H1 (cell line): Measurements from ENCODE around the gene SPTAN1. TPM values are rescaled to one million over a fixed set of nuclear protein-coding genes. Genes with fewer than 3 reads are reported as not detected.

Experiments used
- CTCF ChIA-PET: fragments of 300-600 bp; sonication (Branson Sonifier 250); formaldehyde crosslinking; loops from one replicate; lab custom pipeline; 2021; ENCODE audit not compliant: partially characterized antibody; lab: Charles Lee
- POLR2A ChIA-PET: fragments of 300-600 bp; sonication (Branson Sonifier 250); formaldehyde crosslinking; loops from one replicate; lab custom pipeline; 2021; ENCODE audit warnings: inconsistent platforms; ENCODE audit not compliant: partially characterized antibody; lab: Charles Lee
- DNase-seq, 2 experiments: peaks; one replicate each; pipeline versions ENCODE4 v3.0.0 to v3.0.0-alpha.2; 2010 to 2022; ENCODE audit warnings: low spot score in 2 of 2, low read depth in 1 of 2, mixed read lengths in 1 of 2
- FAIRE-seq: peaks from 2 replicates; lab custom pipeline; 2011; peaks lifted over from hg19 to GRCh38; lab: Jason Lieb, UNC
- H2AFZ ChIP-seq: 2 replicates; pipeline ENCODE4 v1.8.1; 2012; ENCODE audit warnings: low read length, inconsistent platforms
- H2AK5ac ChIP-seq: 2 replicates; pipeline ENCODE4 v1.6.1; 2013; ENCODE audit warnings: low read depth, low read length
- H2BK120ac ChIP-seq: replicated peaks from 2 replicates; pipeline ENCODE3; 2013; ENCODE audit warnings: low read depth, low read length, inconsistent platforms
- H2BK12ac ChIP-seq: 2 replicates; pipeline ENCODE4 v1.6.1; 2013; ENCODE audit warnings: low read depth, low read length
- H2BK15ac ChIP-seq: 2 replicates; pipeline ENCODE4 v1.6.1; 2013; ENCODE audit warnings: low read length
- H2BK20ac ChIP-seq: 2 replicates; pipeline ENCODE4 v1.6.1; 2013; ENCODE audit warnings: low read length
- H2BK5ac ChIP-seq: 2 replicates; pipeline ENCODE4 v1.6.1; 2013; ENCODE audit warnings: low read depth, low read length
- H3K14ac ChIP-seq: 2 replicates; pipeline ENCODE4 v1.6.1; 2013; ENCODE audit warnings: inconsistent platforms; ENCODE audit not compliant: insufficient read length
- H3K18ac ChIP-seq: 2 replicates; pipeline ENCODE4 v1.6.1; 2013; ENCODE audit warnings: low read length; ENCODE audit errors: extremely low read depth
- H3K23ac ChIP-seq: 2 replicates; pipeline ENCODE4 v1.6.1; 2013; ENCODE audit warnings: inconsistent platforms; ENCODE audit not compliant: insufficient read length
- H3K23me2 ChIP-seq: 2 replicates; pipeline ENCODE4 v1.6.1; 2013; ENCODE audit warnings: low read depth, low read length
- H3K27ac ChIP-seq: 2 replicates; pipeline ENCODE4 v1.6.1; 2011; ENCODE audit warnings: low read depth, low read length, inconsistent platforms
- H3K27me3 ChIP-seq, 4 experiments: replicated peaks in 1 of 4; 1 replicate in 1 of 4; 2 replicates in 3 of 4; pipeline versions ENCODE4 v1.6.1 to v1.8.1; 2011 to 2013; ENCODE audit warnings: low read length in 3 of 4, mild to moderate bottlenecking in 3 of 4, inconsistent platforms in 2 of 4, mixed read lengths in 2 of 4, moderate library complexity in 1 of 4; ENCODE audit not compliant: control insufficient read depth in 3 of 4, insufficient read depth in 3 of 4; ENCODE audit errors: extremely low read depth in 1 of 4
- H3K36me3 ChIP-seq, 4 experiments: 2 replicates each; pipeline versions ENCODE4 v1.6.1 to v1.8.1; 2011 to 2013; ENCODE audit warnings: mild to moderate bottlenecking in 4 of 4, low read length in 3 of 4, moderate library complexity in 2 of 4, control low read depth in 1 of 4, inconsistent platforms in 1 of 4; ENCODE audit not compliant: insufficient read depth in 4 of 4, control insufficient read depth in 2 of 4
- H3K4ac ChIP-seq: replicated peaks from 2 replicates; pipeline ENCODE3; 2013; ENCODE audit warnings: low read length, low read depth, mixed read lengths, inconsistent platforms; ENCODE audit not compliant: insufficient read length
- H3K4me1 ChIP-seq, 4 experiments: replicated peaks in 1 of 4; 1 replicate in 1 of 4; 2 replicates in 3 of 4; pipeline versions ENCODE4 v1.6.1 to v1.8.1; 2011 to 2013; ENCODE audit warnings: low read length in 3 of 4, inconsistent platforms in 2 of 4, mixed read lengths in 1 of 4; ENCODE audit not compliant: insufficient read depth in 4 of 4, control insufficient read depth in 3 of 4
- H3K4me2 ChIP-seq, 2 experiments: 2 replicates each; pipeline versions ENCODE4 v1.6.1 to v1.8.1; 2011 to 2013; ENCODE audit warnings: low read depth in 2 of 2, low read length in 2 of 2, control low read depth in 1 of 2, inconsistent platforms in 1 of 2, mild to moderate bottlenecking in 1 of 2; ENCODE audit not compliant: insufficient read depth in 1 of 2
- H3K4me3 ChIP-seq, 4 experiments: fragments of 200-600, 300-600 bp in 1 of 4; sonication (generic), shearing (Covaris generic), sonication (Bioruptor Twin) in 1 of 4; 2 replicates each; pipeline versions ENCODE4 v1.5.1 to v1.8.1; 2011 to 2016; ENCODE audit warnings: low read length in 4 of 4, low read depth in 3 of 4, control low read depth in 2 of 4, inconsistent platforms in 2 of 4, mild to moderate bottlenecking in 2 of 4, mixed read lengths in 1 of 4, moderate library complexity in 1 of 4; ENCODE audit not compliant: insufficient read depth in 2 of 4; ENCODE audit errors: extremely low read depth in 1 of 4
- H3K56ac ChIP-seq: replicated peaks from 2 replicates; pipeline ENCODE3; 2013; ENCODE audit warnings: low read depth, mild to moderate bottlenecking, mixed read lengths, low read length, inconsistent platforms; ENCODE audit not compliant: insufficient read length
- H3K79me1 ChIP-seq: 2 replicates; pipeline ENCODE4 v1.6.1; 2013; ENCODE audit warnings: low read depth, low read length, control low read depth
- H3K79me2 ChIP-seq, 2 experiments: 2 replicates each; pipeline versions ENCODE4 v1.6.1 to v1.8.1; 2012 to 2013; ENCODE audit warnings: low read length in 2 of 2, mild to moderate bottlenecking in 2 of 2, inconsistent platforms in 1 of 2; ENCODE audit not compliant: insufficient read depth in 2 of 2, control insufficient read depth in 1 of 2
- H3K9ac ChIP-seq, 4 experiments: replicated peaks in 1 of 4; 1 replicate in 1 of 4; 2 replicates in 3 of 4; pipeline versions ENCODE4 v1.6.1 to v1.8.1; 2011 to 2013; ENCODE audit warnings: low read depth in 3 of 4, low read length in 3 of 4, control low read depth in 2 of 4, mild to moderate bottlenecking in 2 of 4, moderate library complexity in 2 of 4, inconsistent platforms in 1 of 4; ENCODE audit errors: extremely low read depth in 1 of 4
- H3K9me3 ChIP-seq, 2 experiments: 2 replicates each; pipeline versions ENCODE4 v1.6.1 to v1.8.1; 2012 to 2013; ENCODE audit warnings: mild to moderate bottlenecking in 2 of 2, moderate library complexity in 2 of 2, control low read depth in 1 of 2, inconsistent platforms in 1 of 2, low read depth in 1 of 2, low read length in 1 of 2, mixed read lengths in 1 of 2; ENCODE audit not compliant: insufficient read depth in 2 of 2
- H4K20me1 ChIP-seq, 2 experiments: replicated peaks in 1 of 2; 2 replicates each; pipeline versions ENCODE3 to v1.8.1; 2011 to 2013; ENCODE audit warnings: inconsistent platforms in 2 of 2, low read length in 2 of 2, mild to moderate bottlenecking in 1 of 2; ENCODE audit not compliant: insufficient read depth in 2 of 2, control insufficient read depth in 1 of 2
- H4K5ac ChIP-seq: 2 replicates; pipeline ENCODE4 v1.6.1; 2013; ENCODE audit warnings: low read length, low read depth, mixed read lengths, inconsistent platforms; ENCODE audit not compliant: insufficient read length
- H4K8ac ChIP-seq: 2 replicates; pipeline ENCODE4 v1.8.0; 2013; ENCODE audit warnings: mild to moderate bottlenecking, moderate library complexity, low read length, inconsistent platforms; ENCODE audit not compliant: insufficient read depth; ENCODE audit errors: extremely low read depth
- H4K91ac ChIP-seq: replicated peaks from 2 replicates; pipeline ENCODE3; 2013; ENCODE audit warnings: low read length, mixed read lengths, inconsistent platforms; ENCODE audit not compliant: insufficient read length
- ATF2 ChIP-seq: IDR thresholded peaks from 2 replicates; pipeline ENCODE4 v1.6.1; 2012; ENCODE audit warnings: low read length, inconsistent platforms
- BRCA1 ChIP-seq: IDR thresholded peaks from 2 replicates; pipeline ENCODE4 v1.6.1; 2012; ENCODE audit warnings: low read depth, low read length, improper control_type of control experiment
- CHD2 ChIP-seq: IDR thresholded peaks from 2 replicates; pipeline ENCODE4 v1.6.1; 2012; ENCODE audit warnings: low read length, improper control_type of control experiment
- CREB1 ChIP-seq: IDR thresholded peaks from 2 replicates; pipeline ENCODE4 v1.6.1; 2012; ENCODE audit warnings: inconsistent platforms
- E2F6 ChIP-seq: IDR thresholded peaks from 2 replicates; pipeline ENCODE4 v1.6.1; 2012; ENCODE audit warnings: inconsistent platforms
- RBBP5 ChIP-seq: IDR thresholded peaks from 2 replicates; pipeline ENCODE4 v1.7.1; 2012; ENCODE audit warnings: low read depth, mild to moderate bottlenecking, inconsistent platforms, low read length, moderate library complexity, borderline replicate concordance
- RXRA ChIP-seq: IDR thresholded peaks from 2 replicates; pipeline ENCODE4 v1.6.1; 2011; ENCODE audit warnings: low read depth, mild to moderate bottlenecking, low read length, moderate library complexity; ENCODE audit not compliant: insufficient read depth
- SP2 ChIP-seq: IDR thresholded peaks from 2 replicates; pipeline ENCODE4 v1.6.1; 2012; ENCODE audit warnings: mild to moderate bottlenecking, low read length, inconsistent platforms
- TEAD4 ChIP-seq: IDR thresholded peaks from 2 replicates; pipeline ENCODE4 v1.6.1; 2012; ENCODE audit warnings: low read depth, low read length, inconsistent platforms, mixed read lengths
- WGBS, 2 experiments: shearing (Covaris generic) in 1 of 2; methylation state at CpG; one replicate each; pipeline versions ENCODE4 v1.1.6 to v1.1.7; 2013 to 2015; ENCODE audit warnings: low lambda C conversion rate in 2 of 2, mixed read lengths in 2 of 2, inconsistent platforms in 1 of 2, low coverage in 1 of 2, missing lambda C conversion rate in 1 of 2; ENCODE audit not compliant: insufficient replicate concordance in 2 of 2, insufficient coverage in 1 of 2, insufficient read length in 1 of 2; ENCODE audit errors: extremely low coverage in 1 of 2, missing lambda C conversion rate in 1 of 2; 5-methylcytosine and 5-hydroxymethylcytosine counted together
- polyA plus RNA-seq, 7 experiments: library from polyadenylated mRNA; depleted of rRNA in 3 of 7; stranded (reverse) in 5 of 7; unstranded in 2 of 7; fragments of >200 nt in 5 of 7; fragments of 200-250 nt in 2 of 7; gene quantifications; 1 replicate in 5 of 7; 2 replicates in 1 of 7; 4 replicates in 1 of 7; pipeline versions ENCODE4 v1.2.1 to v1.2.3, GENCODE V29; 2011 to 2013; ENCODE audit warnings: missing spikeins in 2 of 7, mixed read lengths in 2 of 7
- total RNA-seq: library from RNA; stranded (reverse); fragmentation: NEBNext Ultra II Directional; extraction: Animal tissue kit (Norgen Biotek cat#: 25700); gene quantifications from 2 replicates; pipeline ENCODE4 v1.2.1, GENCODE V29; 2021

SPTAN1 gene
- total and polyA plus RNA-seq, 2 of the 8 experiments (the other 6 are each of a cell fraction or from before 2014, with no cell fraction given) = 182 to 216 TPM

GRCh38 chr9:128550770-128551656 lies 1.4 kb upstream of the SPTAN1 start:
- FAIRE-seq = no peak
- WGBS, 2 experiments = 59% methylated on average over 11 of the region's 11 CpGs; no CpG with 5 or more reads in 1 of the 2 experiments
- Histone ChIP-seq H2BK12ac (no peak overlapping the region), H3K79me1 (no peaks in the 10 kb centered on the region), H4K8ac (no peak overlapping the region), H2BK20ac (no peak overlapping the region), H2BK15ac (no peak overlapping the region), H4K91ac (no peak overlapping the region), H3K4ac (no peak overlapping the region), H3K23me2 (peaks cover 5% of the 10 kb centered on the region), H4K20me1 (peaks cover 2 to 8% of the 10 kb centered on the region in 2 experiments), H2BK5ac (no peak overlapping the region), H3K9me3 (no peaks in the 10 kb centered on the region), H3K27me3 (peaks cover 0 to 3% (median 0%) of the 10 kb centered on the region in 4 experiments; a peak in 3 of 7 replicates), H3K9ac (peak overlapping the region in 1 of 4 experiments; percentile 19; a peak in 1 of 7 replicates), H3K4me3 (peak overlapping the region in 3 of 4 experiments; percentile 49 to 96 (median 93); a peak in 4 of 8 replicates)
- POLR2A ChIA-PET = interaction anchor here (0.9 to 7.2 kb wide), 11 partner anchors 10 to 275 kb away, joined by 3 to 59 read pairs (median 6); partner anchors contain the start of genes GLE1, GOLGA2 and SWI5
- TF ChIP-seq RBBP5 (no peak), BRCA1 (no peak), E2F6 (no peak), ATF2 (no peak), CREB1 (no peak), SP2 (no peak), CHD2 (no peak), RXRA (no peak), TEAD4 (no peak)
- TF ChIP-seq, all 59 proteins: peak for 0
- no peak overlapping the region for H3K18ac ChIP-seq
- peaks cover 10 to 17% (median 15%) of the 10 kb centered on the region in 4 experiments for H3K4me1 ChIP-seq
- no peak overlapping the region for H4K5ac ChIP-seq
- H3K36me3 ChIP-seq = no peaks in the 10 kb centered on the region
- H2AFZ ChIP-seq = no peak overlapping the region
- H3K4me2 ChIP-seq = peak overlapping the region; percentile 62 to 82
- no peak overlapping the region for H3K27ac ChIP-seq
- H3K23ac ChIP-seq = no peak overlapping the region
- H3K79me2 ChIP-seq = peaks cover 0 to 31% of the 10 kb centered on the region in 2 experiments; a peak in 2 of 4 replicates
- peak in 1 of 2 experiments; percentile 52 for DNase-seq
- CTCF ChIA-PET = interaction anchor here (0.6 to 1.3 kb wide), 8 partner anchors 17 to 190 kb away, joined by 3 to 5 read pairs (median 3); no protein-coding TSS in a partner anchor
- no peak overlapping the region for H2BK120ac ChIP-seq
- no peak overlapping the region for H3K56ac ChIP-seq
- H2AK5ac ChIP-seq = no peak overlapping the region
- no peak overlapping the region for H3K14ac ChIP-seq
